HCT116 (cell line): Measurements from ENCODE around the gene RNGTT. TPM values are rescaled to one million over a fixed set of nuclear protein-coding genes. Genes with fewer than 3 reads are reported as not detected.

Experiments
- ATAC-seq: fragments of 200-7000 bp; cut with Tn5 transposase; 2 replicates; pipeline ENCODE4 v1.9.1; 2020; ENCODE audit warnings: mild to moderate bottlenecking, moderate library complexity
- BruUV-seq: library from RNA; stranded (reverse); fragments of 400-500 nt; replicated peaks from 2 replicates; lab custom pipeline; 2021; lab: Mats Ljungman, UMichigan
- CTCF ChIA-PET: fragments of 300-600 bp; sonication (Branson Sonifier 250); formaldehyde crosslinking; loops from one replicate; lab custom pipeline; 2021; ENCODE audit warnings: antibody characterized with exemption; lab: Charles Lee
- POLR2A ChIA-PET: fragments of 300-600, 350-600 bp; sonication (Branson Sonifier 250); formaldehyde crosslinking; loops from one replicate; lab custom pipeline; 2021; ENCODE audit warnings: antibody characterized with exemption; lab: Charles Lee
- RAD21 ChIA-PET, 2 experiments: fragments of 300-600 bp; sonication (Branson Sonifier 250); formaldehyde crosslinking; loops; one replicate each; lab custom pipeline; 2023; ENCODE audit warnings: low total read pairs in 2 of 2; ENCODE audit not compliant: uncharacterized antibody in 2 of 2, unreplicated experiment in 2 of 2, low non-redundant PET in 1 of 2; lab: Charles Lee
- DNase-seq: peaks from one replicate; pipeline ENCODE4 v3.0.0-alpha.2; 2010; ENCODE audit warnings: low read depth, low spot score
- H2AFZ ChIP-seq: fragments of 200-600 bp; shearing (Covaris generic), sonication (generic); 2 replicates; pipeline ENCODE4 v1.6.1; 2017; ENCODE audit warnings: low read depth, mixed run types, mixed read lengths, antibody characterized with exemption, low read length; ENCODE audit not compliant: poor library complexity, severe bottlenecking
- H3K27ac ChIP-seq: 2 replicates; pipeline ENCODE4 v1.5.1; 2012; ENCODE audit warnings: low read depth, low read length
- H3K27me3 ChIP-seq: fragments of 200-600 bp; sonication (generic); 2 replicates; pipeline ENCODE4 v1.6.1; 2016; ENCODE audit warnings: mixed run types, low read length, mixed read lengths; ENCODE audit not compliant: insufficient read depth
- H3K36me3 ChIP-seq, 2 experiments: fragments of 200-500 bp in 1 of 2; fragments of 200-600 bp in 1 of 2; sonication (Bioruptor generic) in 1 of 2; sonication (generic) in 1 of 2; 2 replicates each; pipeline versions ENCODE4 v1.5.1 to v1.6.1; 2014 to 2016; ENCODE audit warnings: low read length in 2 of 2, inconsistent platforms in 1 of 2, mixed read lengths in 1 of 2, mixed run types in 1 of 2; ENCODE audit not compliant: insufficient read depth in 2 of 2, control insufficient read depth in 1 of 2
- H3K4me1 ChIP-seq, 2 experiments: fragments of 200-600 bp in 1 of 2; sonication (generic) in 1 of 2; 2 replicates each; pipeline versions ENCODE4 v1.5.1 to v1.6.1; 2012 to 2017; ENCODE audit warnings: low read length in 2 of 2, inconsistent platforms in 1 of 2, mild to moderate bottlenecking in 1 of 2, mixed read lengths in 1 of 2, mixed run types in 1 of 2, moderate library complexity in 1 of 2; ENCODE audit not compliant: insufficient read depth in 2 of 2, control insufficient read depth in 1 of 2
- H3K4me2 ChIP-seq: fragments of 200-600 bp; sonication (generic); 2 replicates; pipeline ENCODE4 v1.6.1; 2017; ENCODE audit warnings: mixed run types, low read length, mixed read lengths
- H3K4me3 ChIP-seq, 2 experiments: fragments of 200-600 bp in 1 of 2; sonication (generic) in 1 of 2; replicated peaks in 1 of 2; 2 replicates each; pipeline ENCODE4 v1.5.1; 2011 to 2016; ENCODE audit warnings: low read length in 2 of 2, control low read depth in 1 of 2, low read depth in 1 of 2, mild to moderate bottlenecking in 1 of 2, mixed read lengths in 1 of 2, mixed run types in 1 of 2
- H3K79me2 ChIP-seq: fragments of 200-600 bp; sonication (generic); 2 replicates; pipeline ENCODE4 v1.6.1; 2017; ENCODE audit warnings: mild to moderate bottlenecking, mixed run types, low read length, moderate library complexity, mixed read lengths; ENCODE audit not compliant: insufficient read depth
- H3K9ac ChIP-seq: fragments of 200-600 bp; sonication (generic); 2 replicates; pipeline ENCODE4 v1.6.1; 2016; ENCODE audit warnings: low read length, mixed read lengths
- H3K9me2 ChIP-seq: fragments of 200-600 bp; sonication (generic), shearing (Covaris generic); 2 replicates; pipeline ENCODE4 v1.6.1; 2017; ENCODE audit warnings: mixed run types, mild to moderate bottlenecking, moderate library complexity; ENCODE audit not compliant: insufficient read depth
- H3K9me3 ChIP-seq, 2 experiments: fragments of 200-500 bp in 1 of 2; fragments of 200-600 bp in 1 of 2; sonication (Bioruptor generic) in 1 of 2; sonication (generic) in 1 of 2; 2 replicates each; pipeline ENCODE4 v1.6.1; 2014 to 2017; ENCODE audit warnings: low read length in 2 of 2, mixed read lengths in 2 of 2, inconsistent platforms in 1 of 2, low read depth in 1 of 2, mild to moderate bottlenecking in 1 of 2, mixed run types in 1 of 2, moderate library complexity in 1 of 2; ENCODE audit not compliant: control insufficient read depth in 1 of 2, insufficient read depth in 1 of 2
- H4K20me1 ChIP-seq: fragments of 200-600 bp; sonication (generic), shearing (Covaris generic); 2 replicates; pipeline ENCODE4 v1.6.1; 2017; ENCODE audit warnings: mixed run types, mild to moderate bottlenecking, moderate library complexity; ENCODE audit not compliant: insufficient read depth
- CEBPB ChIP-seq: IDR thresholded peaks from 2 replicates; pipeline ENCODE4 v1.6.1; 2012; ENCODE audit warnings: low read depth
- EGR1 ChIP-seq: IDR thresholded peaks from 2 replicates; pipeline ENCODE4 v1.6.1; 2012; ENCODE audit warnings: low read depth
- EZH2 ChIP-seq: fragments of 200-600 bp; sonication (generic); IDR thresholded peaks from 2 replicates; pipeline ENCODE4 v1.6.1; 2017; ENCODE audit warnings: antibody characterized with exemption, mixed run types
- EZH2phosphoT487 ChIP-seq: fragments of 200-600 bp; IDR thresholded peaks from 2 replicates; pipeline ENCODE4 v1.6.1; 2018; ENCODE audit warnings: antibody characterized with exemption, borderline replicate concordance
- RAD21 ChIP-seq: IDR thresholded peaks from 2 replicates; pipeline ENCODE4 v1.6.1; 2012; ENCODE audit warnings: low read depth, mild to moderate bottlenecking
- SRF ChIP-seq: IDR thresholded peaks from 2 replicates; pipeline ENCODE4 v1.6.1; 2012; ENCODE audit warnings: low read depth
- YY1 ChIP-seq: IDR thresholded peaks from 2 replicates; pipeline ENCODE4 v1.6.1; 2011; ENCODE audit warnings: low read length, low read depth, moderate library complexity, mild to moderate bottlenecking; ENCODE audit not compliant: insufficient replicate concordance; ENCODE audit errors: extremely low read depth
- ZFX ChIP-seq: fragments of 450-650 bp; IDR thresholded peaks from 2 replicates; pipeline ENCODE4 v1.6.1; 2017
- intact Hi-C: fragments of 100-400 bp; cut with micrococcal nuclease; formaldehyde crosslinking; loops from 2 replicates; pipeline ENCODE4 v1.10.0; 2022
- total RNA-seq: library from RNA; stranded (reverse); gene quantifications from one replicate; pipeline ENCODE4 v1.2.1, GENCODE V29; 2021; ENCODE audit not compliant: unreplicated experiment
- TF ChIP-seq, protein P1 (sequence below): IDR thresholded peaks from 2 replicates; pipeline ENCODE4 v1.6.1; 2011; ENCODE audit warnings: mild to moderate bottlenecking, low read length, moderate library complexity; ENCODE audit not compliant: insufficient replicate concordance; ENCODE audit errors: extremely low read depth

The RNGTT gene
- total RNA-seq, 1 experiment from 2014 or later: 23.0 TPM

DNA sequence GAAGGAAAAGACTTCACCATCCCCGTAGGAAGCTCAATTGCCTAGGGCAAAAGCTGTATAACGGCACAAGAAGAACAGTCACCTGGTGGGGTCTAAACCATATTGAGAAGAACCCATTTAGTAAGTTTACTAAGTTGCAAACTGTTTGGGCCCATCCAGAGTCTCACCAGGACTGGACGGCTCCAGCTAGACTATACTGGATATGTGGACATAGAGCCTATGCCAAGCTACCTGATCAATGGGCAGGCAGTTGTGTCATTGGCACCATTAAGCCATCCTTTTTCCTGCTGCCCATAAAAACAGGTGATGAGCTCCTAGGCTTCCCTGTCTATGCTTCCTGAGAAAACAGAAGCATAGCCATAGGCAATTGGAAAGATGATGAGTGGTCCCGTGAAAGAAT, 293.9 kb downstream of the RNGTT start:
- no peak overlapping the region for H3K9ac ChIP-seq
- ChIA-PET CTCF (no interaction called here), POLR2A (no interaction called here), RAD21 (no interaction called here)
- H3K4me1 ChIP-seq: no peaks in the 10 kb centered on the region
- H3K9me2 ChIP-seq: no peaks in the 10 kb centered on the region
- H2AFZ ChIP-seq: no peak overlapping the region
- H3K4me3 ChIP-seq: no peak overlapping the region
- peaks cover 0 to 7% of the 10 kb centered on the region in 2 experiments; a peak in 1 of 4 replicates for H3K36me3 ChIP-seq
- no peaks in the 10 kb centered on the region for H4K20me1 ChIP-seq
- H3K4me2 ChIP-seq: no peak overlapping the region
- TF ChIP-seq RAD21 (no peak), EZH2phosphoT487 (no peak), EZH2 (no peak), ZFX (no peak), CEBPB (no peak), SRF (no peak), YY1 (no peak), EGR1 (no peak)
- TF ChIP-seq, protein P1, sequence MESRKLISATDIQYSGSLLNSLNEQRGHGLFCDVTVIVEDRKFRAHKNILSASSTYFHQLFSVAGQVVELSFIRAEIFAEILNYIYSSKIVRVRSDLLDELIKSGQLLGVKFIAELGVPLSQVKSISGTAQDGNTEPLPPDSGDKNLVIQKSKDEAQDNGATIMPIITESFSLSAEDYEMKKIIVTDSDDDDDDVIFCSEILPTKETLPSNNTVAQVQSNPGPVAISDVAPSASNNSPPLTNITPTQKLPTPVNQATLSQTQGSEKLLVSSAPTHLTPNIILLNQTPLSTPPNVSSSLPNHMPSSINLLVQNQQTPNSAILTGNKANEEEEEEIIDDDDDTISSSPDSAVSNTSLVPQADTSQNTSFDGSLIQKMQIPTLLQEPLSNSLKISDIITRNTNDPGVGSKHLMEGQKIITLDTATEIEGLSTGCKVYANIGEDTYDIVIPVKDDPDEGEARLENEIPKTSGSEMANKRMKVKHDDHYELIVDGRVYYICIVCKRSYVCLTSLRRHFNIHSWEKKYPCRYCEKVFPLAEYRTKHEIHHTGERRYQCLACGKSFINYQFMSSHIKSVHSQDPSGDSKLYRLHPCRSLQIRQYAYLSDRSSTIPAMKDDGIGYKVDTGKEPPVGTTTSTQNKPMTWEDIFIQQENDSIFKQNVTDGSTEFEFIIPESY: no peak
- H3K9me3 ChIP-seq: peaks cover 0 to 5% of the 10 kb centered on the region in 2 experiments; a peak in 1 of 4 replicates
- intact Hi-C loops: no loop called here
- no peak for ATAC-seq
- no peak for DNase-seq
- H3K27me3 ChIP-seq: no peaks in the 10 kb centered on the region
- H3K79me2 ChIP-seq: no peaks in the 10 kb centered on the region
- no TSS peak for BruUV-seq
- no peak overlapping the region for H3K27ac ChIP-seq
